ENCODE data around the gene PANX3. TPM values are rescaled to one million over a fixed set of nuclear protein-coding genes. Genes with fewer than 3 reads are reported as not detected.

Gene PANX3
- total RNA-seq, 1 donor from 2014 or later: not detected

DNA sequence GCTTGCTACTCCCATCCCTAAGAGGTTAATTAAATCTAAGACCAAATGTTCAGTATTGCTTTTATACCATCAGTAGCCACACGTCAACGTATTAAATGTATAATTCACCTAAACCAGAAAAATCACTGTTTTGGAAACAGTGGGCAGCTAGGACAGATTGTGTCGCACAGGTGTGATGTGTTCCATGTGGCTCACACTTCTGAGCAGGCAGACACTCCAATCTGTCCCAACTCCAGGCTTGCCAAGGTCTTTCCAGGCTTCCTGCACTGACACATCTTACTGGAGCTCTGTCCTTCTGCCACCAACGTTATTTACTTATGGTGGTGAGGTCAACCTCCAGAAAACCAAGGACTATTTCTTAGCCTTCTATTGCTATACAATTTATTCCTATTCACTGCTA, 50.9 kb downstream of the PANX3 start:
- TF ChIP-seq CTCF (IDR thresholded peaks at IDR 0.05): no peak
- no peak for DNase-seq (ENCODE audit: low spot score in 2 of 2)
- intact Hi-C loops (cut with DNase I): no loop called here
- Histone ChIP-seq H3K4me3 (no peak overlapping the region), H3K27ac (no peak overlapping the region), H3K36me3 (peaks cover 0 to 7% of the 10 kb centered on the region in 2 donors), H3K27me3 (no peaks in the 10 kb centered on the region), H3K4me1 (no peaks in the 10 kb centered on the region), H3K9me3 (no peaks in the 10 kb centered on the region)

GRCh38 chr11:124663861-124664260, 52.6 kb downstream of the PANX3 start:
- no peak for DNase-seq (ENCODE audit: low spot score in 2 of 2)
- H3K36me3 ChIP-seq: peaks cover 0 to 6% of the 10 kb centered on the region in 2 donors
- no peaks in the 10 kb centered on the region for H3K9me3 ChIP-seq
- H3K4me1 ChIP-seq: no peaks in the 10 kb centered on the region
- no peak overlapping the region for H3K27ac ChIP-seq
- intact Hi-C loops (cut with DNase I): no loop called here
- no peaks in the 10 kb centered on the region for H3K27me3 ChIP-seq
- no peak overlapping the region for H3K4me3 ChIP-seq
- no peak for TF ChIP-seq CTCF (IDR thresholded peaks at IDR 0.05)

DNA sequence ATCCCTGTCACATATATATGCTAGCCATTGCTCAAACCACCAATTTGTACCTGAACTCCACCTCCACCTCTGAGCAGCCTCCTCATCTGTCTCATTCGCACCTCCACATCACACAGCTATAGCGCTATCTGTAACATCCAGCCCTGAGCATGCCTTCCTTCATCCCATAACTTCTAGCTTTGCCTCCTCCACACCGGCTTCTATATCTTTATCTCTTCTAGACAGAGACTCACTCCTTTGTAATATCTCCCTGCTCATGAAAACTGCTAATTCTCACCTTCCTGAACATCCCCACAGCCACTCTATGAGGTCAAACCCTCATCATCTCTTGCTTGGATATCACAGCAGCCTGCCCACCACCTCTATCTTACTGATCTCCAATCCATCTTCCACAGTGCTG, 56.4 kb downstream of the PANX3 start:
- Histone ChIP-seq H3K36me3 (no peaks in the 10 kb centered on the region), H3K27me3 (no peaks in the 10 kb centered on the region), H3K9me3 (no peaks in the 10 kb centered on the region), H3K27ac (no peak overlapping the region), H3K4me1 (no peaks in the 10 kb centered on the region), H3K4me3 (no peak overlapping the region)
- intact Hi-C loops (cut with DNase I): no loop called here
- no peak for TF ChIP-seq CTCF (IDR thresholded peaks at IDR 0.05)
- no peak for DNase-seq (ENCODE audit: low spot score in 2 of 2)

- no peaks in the 10 kb centered on the region for H3K9me3 ChIP-seq
- no peaks in the 10 kb centered on the region for H3K27me3 ChIP-seq
- DNase-seq (ENCODE audit: low spot score in 2 of 2): peak in 1 of 2 donors; percentile 67
- no peaks in the 10 kb centered on the region for H3K36me3 ChIP-seq
- peak; percentile 73 to 82 (median 81) for TF ChIP-seq CTCF (IDR thresholded peaks at IDR 0.05)
- intact Hi-C loops (cut with DNase I): loop anchor here (1.0 to 2.0 kb wide), 4 partner anchors 24 to 168 kb away; partner anchors contain the start of gene MSANTD2
- H3K4me1 ChIP-seq: peaks cover under 1 to 3% of the 10 kb centered on the region in 2 donors
- H3K27ac ChIP-seq: no peak overlapping the region
- H3K4me3 ChIP-seq: no peak overlapping the region
These were observed 58.0 kb downstream of the PANX3 start for GRCh38 chr11:124669193-124669592.

Other genes with a start within 250 kb of the PANX3 start
- gene OR8B2, start 226.9 kb upstream of the PANX3 start, total RNA-seq: not detected
- not detected for gene OR8B3, start 212.4 kb upstream of the PANX3 start, total RNA-seq
- not detected for gene OR8B4, start 186.6 kb upstream of the PANX3 start, total RNA-seq
- not detected for gene OR8B8, start 165.7 kb upstream of the PANX3 start, total RNA-seq
- not detected for gene OR8B12, start 67.8 kb upstream of the PANX3 start, total RNA-seq
- gene OR8A1, start 41.4 kb upstream of the PANX3 start, total RNA-seq: not detected
- gene TBRG1, start 11.4 kb downstream of the PANX3 start, total RNA-seq: 21.2 TPM
- 4.8 TPM for gene SIAE, start 62.3 kb downstream of the PANX3 start, total RNA-seq
- not detected for gene SPA17, start 62.5 kb downstream of the PANX3 start, total RNA-seq
- 5.3 TPM for gene NRGN, start 128.5 kb downstream of the PANX3 start, total RNA-seq
- gene VSIG2, start 140.8 kb downstream of the PANX3 start, total RNA-seq: not detected
- gene ESAM, start 150.9 kb downstream of the PANX3 start, total RNA-seq: 257 TPM
- gene MSANTD2, start 189.0 kb downstream of the PANX3 start, total RNA-seq: 21.4 TPM

Data from ascending aorta (tissue), 2 donors.